NCI-H2107 treated with DMSO at 0.1 percent for 48 hours (cell line): ENCODE measurements around the gene FAAP100.
A peak's percentile ranks its signal among the peaks of the same experiment; 100 is the strongest.
"Not testable (repeated sequence)": the region's sequence is repeated elsewhere in the genome, so short reads cannot be mapped to it uniquely, and the experiment has no call there.

Source experiments
- DNase-seq: peaks from one replicate; lab custom pipeline; 2025; ENCODE audit not compliant: unreplicated experiment; lab: John Stamatoyannopoulos, UW

FAAP100 gene, protein sequence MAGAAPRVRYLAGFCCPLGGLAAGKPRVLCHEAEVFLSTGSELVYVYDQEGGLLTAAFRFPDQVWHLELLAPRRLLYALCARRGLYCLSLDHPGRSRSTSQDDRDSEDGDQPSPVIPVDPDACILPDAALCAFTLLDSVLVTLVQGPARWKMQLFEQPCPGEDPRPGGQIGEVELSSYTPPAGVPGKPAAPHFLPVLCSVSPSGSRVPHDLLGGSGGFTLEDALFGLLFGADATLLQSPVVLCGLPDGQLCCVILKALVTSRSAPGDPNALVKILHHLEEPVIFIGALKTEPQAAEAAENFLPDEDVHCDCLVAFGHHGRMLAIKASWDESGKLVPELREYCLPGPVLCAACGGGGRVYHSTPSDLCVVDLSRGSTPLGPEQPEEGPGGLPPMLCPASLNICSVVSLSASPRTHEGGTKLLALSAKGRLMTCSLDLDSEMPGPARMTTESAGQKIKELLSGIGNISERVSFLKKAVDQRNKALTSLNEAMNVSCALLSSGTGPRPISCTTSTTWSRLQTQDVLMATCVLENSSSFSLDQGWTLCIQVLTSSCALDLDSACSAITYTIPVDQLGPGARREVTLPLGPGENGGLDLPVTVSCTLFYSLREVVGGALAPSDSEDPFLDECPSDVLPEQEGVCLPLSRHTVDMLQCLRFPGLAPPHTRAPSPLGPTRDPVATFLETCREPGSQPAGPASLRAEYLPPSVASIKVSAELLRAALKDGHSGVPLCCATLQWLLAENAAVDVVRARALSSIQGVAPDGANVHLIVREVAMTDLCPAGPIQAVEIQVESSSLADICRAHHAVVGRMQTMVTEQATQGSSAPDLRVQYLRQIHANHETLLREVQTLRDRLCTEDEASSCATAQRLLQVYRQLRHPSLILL

DNA sequence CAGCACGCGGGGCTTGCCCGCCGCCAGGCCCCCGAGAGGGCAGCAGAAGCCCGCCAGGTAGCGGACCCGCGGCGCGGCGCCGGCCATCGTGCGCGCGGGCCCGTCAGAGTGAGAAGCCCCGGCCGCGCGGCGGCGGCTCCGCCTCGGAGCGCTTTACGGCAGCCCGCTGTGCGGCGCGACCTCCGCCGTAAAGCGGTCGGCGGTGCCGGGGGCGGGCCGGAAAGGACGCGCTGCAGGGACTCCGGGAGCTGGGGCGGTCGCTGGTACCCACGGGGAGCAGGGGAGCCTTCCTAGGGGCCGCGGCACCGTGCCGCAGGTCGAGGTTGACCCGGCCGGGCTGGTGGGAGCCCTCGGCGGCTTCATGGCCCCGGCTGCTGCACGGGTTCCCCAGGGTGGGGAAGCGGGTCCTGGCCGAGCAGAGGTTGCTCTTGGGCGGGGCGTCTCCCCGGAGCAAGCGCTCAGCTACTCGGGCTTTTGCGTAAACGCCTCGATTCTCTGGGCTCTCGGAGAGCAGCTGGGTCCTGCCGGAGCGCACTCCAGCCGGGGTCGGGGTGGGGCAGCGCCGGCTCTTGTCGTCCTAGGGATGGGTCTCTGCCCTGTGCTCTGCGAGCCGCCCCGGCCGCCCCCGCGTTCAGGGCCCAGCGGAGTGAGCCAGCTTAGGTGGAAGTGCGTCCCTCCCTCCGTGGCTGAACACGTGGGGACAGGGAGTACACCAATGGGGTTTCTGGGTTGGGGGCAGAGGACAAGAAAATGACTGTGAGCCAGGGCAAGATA, at the start of gene FAAP100:
FAAP100 (minus strand) TSS at position 110 of the 774 bp plus-strand sequence; CDS start at position 87, 23 bp downstream.
- peak; percentile 37 for DNase-seq

DNA sequence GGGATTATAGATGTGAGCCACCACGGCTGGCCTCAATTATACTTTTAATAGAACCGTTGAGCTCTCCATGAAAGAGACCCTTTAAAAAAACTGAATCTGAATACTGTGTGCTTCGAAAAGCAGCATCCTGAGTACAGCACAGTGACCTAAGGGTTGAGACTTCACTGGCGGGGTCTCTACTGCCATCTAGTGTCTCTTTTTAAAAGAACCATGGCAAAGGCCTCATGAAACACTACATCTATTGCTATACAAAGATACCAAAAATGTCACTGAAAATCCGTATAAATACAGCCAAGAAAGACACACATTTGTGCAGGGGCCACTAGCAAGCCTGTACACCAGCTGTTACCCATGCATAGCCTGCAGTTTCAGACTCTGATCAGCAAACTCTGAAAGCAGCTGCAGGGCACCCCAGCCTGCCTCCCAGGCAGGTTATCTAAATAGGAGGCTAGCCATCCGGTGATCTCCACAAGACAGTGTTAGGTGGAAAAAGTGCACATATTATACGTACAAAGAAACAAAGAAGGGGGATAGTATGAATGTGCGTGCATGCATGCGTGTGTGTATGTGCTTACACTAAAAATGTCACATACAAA, 49.5 kb upstream of the FAAP100 start:
- peak; percentile 76 for DNase-seq

GRCh38 chr17:81599719-81600486, 47.8 kb upstream of the FAAP100 start:
- no peak for DNase-seq

DNA sequence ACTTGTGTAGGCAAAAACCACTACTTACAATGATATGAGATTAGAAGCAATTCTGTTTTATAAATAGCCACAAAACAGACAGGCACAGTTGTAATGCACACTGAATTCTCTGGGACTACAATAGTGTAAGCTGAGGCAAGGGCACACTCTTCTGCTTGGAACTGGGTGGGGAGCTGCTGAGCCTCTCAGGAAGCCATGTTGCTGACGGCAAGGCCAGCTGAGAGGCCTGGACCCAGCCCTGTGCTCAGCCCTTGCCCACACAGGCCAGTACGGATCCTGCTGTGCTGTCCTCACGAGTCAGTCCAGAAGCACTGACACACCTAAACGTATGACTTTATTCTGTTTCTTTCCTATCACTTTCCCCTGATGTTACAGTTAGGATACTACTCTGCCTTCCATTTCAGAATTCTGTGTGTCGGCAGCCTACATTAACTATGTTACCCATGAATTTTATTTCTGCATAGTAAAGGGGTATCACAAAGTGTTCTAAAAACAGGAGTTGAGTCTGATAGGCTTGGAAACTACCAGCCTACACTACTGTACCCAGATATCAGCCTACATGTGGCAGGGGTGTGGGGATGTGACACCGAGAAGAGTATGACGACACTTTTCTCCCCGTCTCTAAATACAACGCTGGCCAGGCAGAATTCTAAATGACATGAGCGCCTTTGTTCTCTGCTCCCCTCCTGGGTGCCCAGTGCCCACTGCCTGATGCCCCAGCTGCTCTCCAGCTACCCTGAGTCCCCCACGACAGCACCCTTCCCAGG, 41.1 kb upstream of the FAAP100 start:
- no peak for DNase-seq

GRCh38 chr17:81591971-81592370, 39.8 kb upstream of the FAAP100 start:
- DNase-seq = no peak

DNA sequence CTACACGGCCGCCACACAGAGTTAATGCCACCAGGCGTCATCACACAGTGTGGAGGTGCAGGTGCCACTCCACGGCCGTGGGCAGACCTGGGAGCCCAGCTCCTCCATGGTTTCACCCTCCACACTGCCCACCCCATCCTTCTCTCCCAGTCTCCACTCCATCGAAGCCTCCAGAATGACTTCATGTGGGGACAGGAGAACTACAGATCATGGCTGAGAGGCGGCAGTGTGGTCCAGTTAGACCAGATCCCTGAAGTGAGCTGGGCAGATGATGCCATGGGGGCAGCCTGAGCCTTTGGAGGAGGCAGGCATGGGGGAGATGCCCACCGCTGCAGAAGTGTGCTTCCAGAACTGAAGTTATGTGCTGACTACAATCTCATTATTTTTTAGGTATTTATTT, 38.0 kb upstream of the FAAP100 start:
- DNase-seq = no peak

DNA sequence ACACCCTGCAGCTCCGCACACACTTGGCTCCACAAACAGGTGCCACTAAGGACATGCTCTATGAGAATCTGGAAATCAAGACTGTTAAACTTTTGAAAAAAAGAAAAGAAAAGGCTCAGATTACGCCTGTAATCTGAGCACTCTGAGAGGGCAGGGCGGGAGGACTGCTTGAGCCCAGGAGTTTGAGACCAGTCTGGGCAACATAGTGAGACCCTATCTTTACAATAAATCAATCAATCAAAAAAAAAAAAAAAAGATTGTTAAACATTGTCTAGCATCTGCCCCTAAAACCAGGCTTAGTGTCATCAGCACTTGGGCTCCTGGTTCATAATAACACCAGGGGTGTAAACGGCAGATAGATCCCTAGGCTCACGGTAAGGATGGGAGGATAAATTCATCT, 37.5 kb upstream of the FAAP100 start:
- no peak for DNase-seq

GRCh38 chr17:81586096-81586495, 33.9 kb upstream of the FAAP100 start:
- DNase-seq = no peak

GRCh38 chr17:81584771-81585170, 32.6 kb upstream of the FAAP100 start:
- not testable (repeated sequence) for DNase-seq

DNA sequence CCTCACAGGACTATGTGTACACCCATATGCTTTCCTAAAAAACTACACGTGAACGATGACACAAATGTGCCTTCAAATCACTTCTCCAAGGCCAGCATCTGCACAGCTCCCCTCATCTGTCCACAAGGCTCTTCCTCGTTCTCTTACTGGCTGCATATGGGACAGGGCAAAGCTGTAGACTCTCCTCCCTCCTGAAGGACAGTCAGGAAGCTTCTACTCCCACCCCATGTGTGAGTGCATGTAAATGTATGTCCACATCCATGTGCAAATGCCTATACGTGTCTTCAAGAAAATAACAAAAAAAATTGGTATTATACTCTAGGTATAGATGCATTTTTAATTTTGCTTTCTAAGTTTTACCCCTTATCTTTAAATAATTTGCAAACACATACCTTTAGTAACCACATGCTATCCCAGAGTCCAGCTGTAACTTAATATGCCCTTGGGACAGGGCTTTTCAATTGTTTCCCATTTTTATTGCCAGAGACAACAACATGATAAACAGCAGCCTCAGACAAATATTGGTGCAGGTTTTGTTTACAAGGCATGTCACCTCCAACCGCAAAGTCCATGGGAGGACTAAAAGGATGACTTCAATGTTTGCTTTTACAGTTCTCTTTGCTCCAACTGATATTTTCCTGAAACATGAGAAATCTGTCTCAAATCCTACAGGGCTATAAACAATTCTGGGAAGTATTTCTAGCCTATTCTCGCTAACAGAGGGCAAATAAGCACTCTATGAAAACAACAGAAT, 31.6 kb upstream of the FAAP100 start:
- no peak for DNase-seq

- DNase-seq = no peak
Observed at GRCh38 chr17:81582749-81583148, 30.6 kb upstream of the FAAP100 start.

- DNase-seq = no peak
Observed at GRCh38 chr17:81582341-81582740, 30.2 kb upstream of the FAAP100 start.

GRCh38 chr17:81581758-81582157, 29.6 kb upstream of the FAAP100 start:
- no peak for DNase-seq

- DNase-seq = no peak
Observed at GRCh38 chr17:81580481-81580880, 28.3 kb upstream of the FAAP100 start.

GRCh38 chr17:81579821-81580321, 27.7 kb upstream of the FAAP100 start:
- DNase-seq = no peak

- no peak for DNase-seq
Observed at GRCh38 chr17:81579298-81579697, 27.1 kb upstream of the FAAP100 start.

- no peak for DNase-seq
Observed at GRCh38 chr17:81578561-81579225, 26.5 kb upstream of the FAAP100 start.

DNA sequence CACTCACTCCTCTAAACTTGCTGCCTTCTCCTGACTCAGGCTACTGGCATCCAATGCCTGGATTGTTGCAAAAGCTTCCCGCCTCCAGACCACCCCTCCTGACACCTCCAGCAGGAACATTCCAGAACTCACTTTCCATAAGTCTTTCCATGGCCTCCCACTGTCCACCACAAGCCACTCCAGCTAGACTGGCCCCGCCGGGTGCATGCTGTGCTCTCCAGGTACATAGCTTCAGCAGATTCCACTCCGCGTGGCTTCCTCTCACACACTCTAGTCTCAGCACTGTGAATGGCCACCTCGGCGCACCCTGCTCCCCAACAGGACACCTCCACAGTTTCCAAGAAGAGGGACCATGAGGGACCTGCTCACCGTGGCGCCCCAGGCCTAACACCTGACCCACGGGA, 25.9 kb upstream of the FAAP100 start:
- DNase-seq = no peak
